Left ventricle myocardium inferior (tissue), 1 donor: ENCODE data around the gene SDK1. TPM values are rescaled to one million over a fixed set of nuclear protein-coding genes. Genes with fewer than 3 reads are reported as not detected.

ENCODE experiments used
- DNase-seq: peaks from one replicate; pipeline ENCODE4 v3.0.0-alpha.2; 2020
- H3K27ac ChIP-seq: fragments of 200-600 bp; replicated peaks from 2 replicates; pipeline ENCODE4 v1.8.0; 2021
- H3K27me3 ChIP-seq: fragments of 200-600 bp; 2 replicates; pipeline ENCODE4 v1.8.0; 2021; ENCODE audit warnings: low read depth
- H3K36me3 ChIP-seq: fragments of 200-600 bp; 2 replicates; pipeline ENCODE4 v1.8.0; 2021
- H3K4me1 ChIP-seq: fragments of 200-600 bp; 2 replicates; pipeline ENCODE4 v1.8.0; 2021
- H3K4me3 ChIP-seq: fragments of 200-600 bp; 2 replicates; pipeline ENCODE4 v1.8.0; 2021; ENCODE audit warnings: mild to moderate bottlenecking, moderate library complexity
- H3K9me3 ChIP-seq: fragments of 200-600 bp; replicated peaks from 2 replicates; pipeline ENCODE4 v1.8.0; 2021
- intact Hi-C: fragments of 100-400 bp; cut with micrococcal nuclease; formaldehyde crosslinking; loops from one replicate; pipeline ENCODE4 v1.11.0; 2022
- total RNA-seq: library from RNA; stranded (reverse); fragmentation: NEBNext Ultra II Directional; extraction: Animal tissue kit (Norgen Biotek cat#: 25700); gene quantifications from one replicate; pipeline ENCODE4 v1.2.1, GENCODE V29; 2021
- TF ChIP-seq, protein P1 (sequence below): fragments of 200-600 bp; IDR thresholded peaks from 2 replicates; pipeline ENCODE4 v1.8.0; 2021; ENCODE audit warnings: antibody characterized with exemption, mild to moderate bottlenecking, borderline replicate concordance
- donor health status: DM: no; HTN: yes; CAD: no; lungs with severe emphysema.

SDK1 gene
- total RNA-seq, 1 donor from 2014 or later = 1.3 TPM

DNA sequence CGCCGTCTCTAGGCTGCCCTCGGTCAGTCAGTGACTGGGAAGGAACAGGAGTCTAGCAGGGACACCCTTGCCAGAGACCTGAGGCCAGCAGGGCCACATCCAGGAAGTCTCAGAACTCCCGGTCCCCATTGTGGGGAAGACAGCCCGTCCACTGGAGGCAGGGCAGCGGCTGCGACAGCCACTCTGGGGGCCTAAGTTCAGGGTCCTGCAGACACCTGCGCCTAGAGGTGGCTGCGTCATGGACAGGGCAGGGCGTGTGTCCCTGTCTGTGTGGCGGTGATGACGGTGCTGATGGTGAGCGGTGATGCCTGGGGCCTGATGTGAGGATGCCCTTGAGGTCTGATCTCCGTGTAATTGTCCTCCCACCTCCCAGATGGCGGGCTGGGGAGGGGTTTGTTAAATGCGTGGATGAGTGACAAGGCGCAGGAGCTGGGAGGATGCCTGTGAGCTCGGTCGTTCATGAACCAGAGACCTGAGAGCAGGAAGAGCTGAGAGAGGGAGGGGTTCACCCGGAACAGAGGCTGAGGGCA is 843.2 kb downstream of the SDK1 start:
- H3K27me3 ChIP-seq = peaks cover 50% of the 10 kb centered on the region
- no peaks in the 10 kb centered on the region for H3K36me3 ChIP-seq
- intact Hi-C loops = no loop called here
- TF ChIP-seq, protein P1, sequence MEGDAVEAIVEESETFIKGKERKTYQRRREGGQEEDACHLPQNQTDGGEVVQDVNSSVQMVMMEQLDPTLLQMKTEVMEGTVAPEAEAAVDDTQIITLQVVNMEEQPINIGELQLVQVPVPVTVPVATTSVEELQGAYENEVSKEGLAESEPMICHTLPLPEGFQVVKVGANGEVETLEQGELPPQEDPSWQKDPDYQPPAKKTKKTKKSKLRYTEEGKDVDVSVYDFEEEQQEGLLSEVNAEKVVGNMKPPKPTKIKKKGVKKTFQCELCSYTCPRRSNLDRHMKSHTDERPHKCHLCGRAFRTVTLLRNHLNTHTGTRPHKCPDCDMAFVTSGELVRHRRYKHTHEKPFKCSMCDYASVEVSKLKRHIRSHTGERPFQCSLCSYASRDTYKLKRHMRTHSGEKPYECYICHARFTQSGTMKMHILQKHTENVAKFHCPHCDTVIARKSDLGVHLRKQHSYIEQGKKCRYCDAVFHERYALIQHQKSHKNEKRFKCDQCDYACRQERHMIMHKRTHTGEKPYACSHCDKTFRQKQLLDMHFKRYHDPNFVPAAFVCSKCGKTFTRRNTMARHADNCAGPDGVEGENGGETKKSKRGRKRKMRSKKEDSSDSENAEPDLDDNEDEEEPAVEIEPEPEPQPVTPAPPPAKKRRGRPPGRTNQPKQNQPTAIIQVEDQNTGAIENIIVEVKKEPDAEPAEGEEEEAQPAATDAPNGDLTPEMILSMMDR = no peak
- peak overlapping the region; percentile 37 for H3K4me3 ChIP-seq
- no peak overlapping the region for H3K27ac ChIP-seq
- DNase-seq = no peak
- no peaks in the 10 kb centered on the region for H3K9me3 ChIP-seq
- H3K4me1 ChIP-seq = no peaks in the 10 kb centered on the region

DNA sequence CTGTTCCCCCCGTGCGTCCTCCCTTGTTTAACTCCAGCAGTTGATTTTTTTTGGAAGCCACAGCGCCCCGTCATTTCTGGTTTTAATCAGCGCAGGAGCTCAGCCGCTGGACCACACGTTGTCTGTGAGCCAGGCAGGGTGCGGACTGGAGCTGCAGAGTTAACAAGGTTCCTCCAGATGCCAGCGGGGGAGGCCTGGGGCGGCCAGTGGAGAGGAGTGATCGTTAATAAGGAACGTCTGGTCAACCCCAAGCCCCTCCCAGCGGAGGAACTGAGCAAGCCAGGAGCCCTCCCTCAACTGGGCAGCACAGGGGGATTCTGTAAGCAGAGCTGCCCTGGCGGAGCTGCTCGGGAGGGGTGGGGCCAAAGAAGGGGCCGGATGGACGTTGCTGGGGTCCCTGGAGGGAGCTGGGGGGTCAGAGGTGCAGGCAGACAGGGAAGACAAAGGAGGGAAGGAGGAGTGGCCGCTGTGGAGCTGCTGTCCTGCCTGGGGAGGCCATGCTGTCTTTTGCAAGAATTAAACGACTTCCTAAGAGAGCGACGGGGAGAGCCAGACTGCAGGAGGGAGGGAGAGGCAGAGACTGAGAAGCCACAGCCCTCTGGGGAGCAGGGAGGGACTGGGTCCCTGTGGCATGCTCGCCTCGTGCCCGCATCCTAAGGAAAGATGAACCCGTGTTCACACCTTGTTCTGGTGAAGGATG is 843.9 kb downstream of the SDK1 start:
- peak; percentile 42 for DNase-seq
- peak overlapping the region; percentile 37 for H3K4me3 ChIP-seq

DNA sequence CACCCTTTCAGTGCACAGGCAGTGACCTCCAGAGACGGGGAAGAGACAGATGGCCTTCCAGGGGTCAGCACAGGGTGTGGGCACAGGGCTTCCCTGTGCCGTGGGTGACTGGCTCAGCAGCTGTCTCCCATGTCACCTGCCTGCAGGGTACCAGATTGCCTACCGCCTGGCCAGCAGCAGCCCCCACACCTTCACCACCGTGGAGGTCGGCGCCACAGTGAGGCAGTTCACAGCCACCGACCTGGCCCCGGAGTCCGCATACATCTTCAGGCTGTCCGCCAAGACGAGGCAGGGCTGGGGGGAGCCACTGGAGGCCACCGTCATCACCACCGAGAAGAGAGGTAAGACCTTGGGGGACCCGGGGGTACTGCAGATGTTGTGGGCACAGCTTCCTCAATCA is 844.5 kb downstream of the SDK1 start:
- Histone ChIP-seq H3K9me3 (no peaks in the 10 kb centered on the region), H3K27ac (no peak overlapping the region), H3K4me3 (no peak overlapping the region), H3K36me3 (no peaks in the 10 kb centered on the region), H3K4me1 (no peaks in the 10 kb centered on the region), H3K27me3 (peaks cover 50% of the 10 kb centered on the region)
- intact Hi-C loops = no loop called here
- TF ChIP-seq, protein P1 = no peak
- no peak for DNase-seq

More for the DNA sequence above, 843.9 kb downstream of the SDK1 start:
- Histone ChIP-seq H3K4me1 (no peaks in the 10 kb centered on the region), H3K27ac (no peak overlapping the region), H3K36me3 (no peaks in the 10 kb centered on the region), H3K27me3 (peaks cover 50% of the 10 kb centered on the region), H3K9me3 (no peaks in the 10 kb centered on the region)
- TF ChIP-seq, protein P1 = no peak
- intact Hi-C loops = no loop called here

DNA sequence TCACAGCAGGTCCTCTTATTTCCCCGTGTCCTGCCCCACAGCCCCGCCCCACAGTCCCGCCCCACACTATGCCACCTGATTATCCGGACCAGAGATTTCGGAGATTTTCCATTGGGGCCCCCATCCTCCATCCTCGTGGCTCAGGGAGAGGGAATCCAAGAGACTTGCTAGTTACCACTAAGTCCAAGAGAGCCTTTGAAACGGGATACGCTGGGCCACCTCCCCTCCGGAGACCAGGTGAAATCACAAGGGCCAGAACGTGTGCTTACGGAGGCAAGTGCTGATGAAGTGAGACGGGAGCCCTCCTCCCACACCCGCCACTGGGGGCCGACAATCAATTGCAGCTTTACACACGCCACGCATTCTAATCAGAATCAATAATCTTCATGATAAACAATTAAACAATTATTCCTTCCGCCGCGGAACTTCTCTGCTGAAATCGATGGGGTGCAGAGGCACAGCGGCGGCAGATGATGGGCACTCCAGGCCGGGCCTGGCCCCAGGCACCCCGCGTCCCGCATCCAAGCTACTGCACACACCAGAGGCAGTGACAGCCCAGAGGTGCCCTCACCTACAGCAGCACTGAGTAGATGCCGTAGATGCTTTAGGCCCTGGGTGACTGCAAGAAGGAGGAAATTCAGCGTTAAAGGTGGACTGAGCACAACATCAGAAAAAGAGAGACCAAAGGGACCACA is 847.0 kb downstream of the SDK1 start:
- H3K9me3 ChIP-seq = no peaks in the 10 kb centered on the region
- H3K4me1 ChIP-seq = no peaks in the 10 kb centered on the region
- no peak overlapping the region for H3K4me3 ChIP-seq
- peaks cover 36% of the 10 kb centered on the region for H3K27me3 ChIP-seq
- no peak overlapping the region for H3K27ac ChIP-seq
- intact Hi-C loops = no loop called here
- DNase-seq = no peak
- H3K36me3 ChIP-seq = no peaks in the 10 kb centered on the region
- TF ChIP-seq, protein P1 = no peak

DNA sequence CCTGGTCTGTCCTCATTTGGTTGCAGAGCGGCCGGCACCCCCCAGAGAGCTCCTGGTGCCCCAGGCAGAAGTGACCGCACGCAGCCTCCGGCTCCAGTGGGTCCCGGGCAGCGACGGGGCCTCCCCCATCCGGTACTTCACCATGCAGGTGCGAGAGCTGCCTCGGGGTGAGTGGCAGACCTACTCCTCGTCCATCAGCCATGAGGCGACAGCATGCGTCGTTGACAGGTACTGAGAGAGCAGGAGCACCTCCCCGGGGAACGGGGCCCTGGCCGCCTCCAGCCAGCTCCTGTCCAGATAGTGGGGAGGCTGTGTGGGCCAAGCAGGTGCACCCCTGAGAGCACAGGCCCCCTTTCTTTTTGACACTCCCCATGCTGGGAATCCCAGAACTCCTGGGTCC is 848.2 kb downstream of the SDK1 start:
- no peak for DNase-seq
- H3K36me3 ChIP-seq = no peaks in the 10 kb centered on the region
- no peak overlapping the region for H3K27ac ChIP-seq
- TF ChIP-seq, protein P1 = no peak
- no peaks in the 10 kb centered on the region for H3K9me3 ChIP-seq
- H3K4me1 ChIP-seq = no peaks in the 10 kb centered on the region
- H3K4me3 ChIP-seq = no peak overlapping the region
- H3K27me3 ChIP-seq = peaks cover 25% of the 10 kb centered on the region
- intact Hi-C loops = no loop called here
